GM19239 (cell line): Measurements from ENCODE around the gene PCCA.
"Not testable (repeated sequence)": the region's sequence is repeated elsewhere in the genome, so short reads cannot be mapped to it uniquely, and the experiment has no call there.

Source experiments
- DNase-seq: peaks from one replicate; pipeline ENCODE4 v3.0.0; 2011; ENCODE audit warnings: low spot score; ENCODE audit not compliant: insufficient read length
- FAIRE-seq: peaks from 2 replicates; lab custom pipeline; 2011; peaks lifted over from hg19 to GRCh38; lab: Jason Lieb, UNC

The PCCA gene

DNA sequence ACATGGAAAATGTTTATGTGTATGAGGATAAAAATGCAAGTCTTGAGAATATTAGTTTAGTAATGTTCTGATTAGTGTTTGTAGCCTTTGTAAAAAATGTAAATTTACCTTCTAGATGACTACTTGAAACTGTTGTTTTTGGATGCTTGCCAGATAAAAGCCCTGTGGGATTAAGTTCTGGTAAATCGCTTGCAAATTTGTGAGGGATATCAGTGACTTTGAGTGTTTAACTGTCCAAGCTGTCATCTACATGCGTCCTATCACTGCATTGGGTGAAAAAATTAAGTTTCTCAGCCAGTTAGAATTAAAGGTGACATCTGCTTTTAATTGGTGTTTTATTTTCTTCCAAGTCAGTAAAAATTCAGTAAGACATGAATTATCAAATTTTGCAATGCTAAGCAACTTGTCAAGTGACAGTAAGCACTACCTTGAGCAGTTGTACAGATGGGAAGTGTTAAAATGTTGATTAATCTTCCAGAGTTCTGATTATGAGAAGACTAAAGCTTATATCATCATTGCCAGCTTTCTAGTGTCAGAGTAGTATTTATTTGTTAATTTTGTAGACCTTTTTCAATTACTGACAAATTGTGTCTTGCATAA, 88.0 kb downstream of the PCCA start:
- DNase-seq = no peak
- FAIRE-seq = no peak

DNA sequence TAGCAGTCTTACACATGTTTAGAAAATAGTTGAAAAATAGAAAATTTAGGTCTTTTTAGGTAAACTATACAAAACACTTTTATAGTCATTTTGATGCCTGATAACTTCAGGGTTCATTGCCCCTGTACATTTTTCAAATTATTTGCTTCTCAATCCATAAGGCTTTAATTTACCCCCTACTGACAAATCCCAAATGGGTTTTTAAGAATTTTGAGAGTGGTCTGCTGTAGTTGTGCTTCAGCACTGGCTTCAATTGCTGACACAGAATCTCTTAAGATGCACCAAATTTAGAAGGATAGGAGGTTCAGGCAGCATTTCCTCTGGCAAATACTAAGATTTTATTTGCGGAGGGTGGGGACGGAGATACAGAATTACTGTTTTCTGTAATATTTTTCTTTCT, 89.4 kb downstream of the PCCA start:
- no peak for DNase-seq
- FAIRE-seq = no peak

DNA sequence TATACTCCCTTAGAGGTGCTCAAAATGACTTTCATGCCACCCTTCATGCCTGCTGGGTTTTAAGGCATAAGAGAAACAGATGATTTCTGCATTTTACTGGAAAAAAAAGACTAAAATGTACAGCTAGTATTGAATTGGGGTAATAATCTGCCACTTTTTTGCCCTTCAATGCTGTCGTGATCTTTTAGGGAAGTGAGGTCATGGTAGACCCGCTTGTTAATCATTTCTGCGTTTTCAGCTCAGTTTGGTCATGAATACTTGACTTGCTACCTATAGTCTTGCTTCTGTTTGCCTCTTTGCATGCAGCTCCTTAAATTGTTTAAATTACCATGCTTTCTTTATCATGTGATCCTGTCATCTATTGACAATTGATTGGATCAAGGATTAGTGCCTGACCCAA, 90.4 kb downstream of the PCCA start:
- no peak for DNase-seq
- FAIRE-seq = no peak

DNA sequence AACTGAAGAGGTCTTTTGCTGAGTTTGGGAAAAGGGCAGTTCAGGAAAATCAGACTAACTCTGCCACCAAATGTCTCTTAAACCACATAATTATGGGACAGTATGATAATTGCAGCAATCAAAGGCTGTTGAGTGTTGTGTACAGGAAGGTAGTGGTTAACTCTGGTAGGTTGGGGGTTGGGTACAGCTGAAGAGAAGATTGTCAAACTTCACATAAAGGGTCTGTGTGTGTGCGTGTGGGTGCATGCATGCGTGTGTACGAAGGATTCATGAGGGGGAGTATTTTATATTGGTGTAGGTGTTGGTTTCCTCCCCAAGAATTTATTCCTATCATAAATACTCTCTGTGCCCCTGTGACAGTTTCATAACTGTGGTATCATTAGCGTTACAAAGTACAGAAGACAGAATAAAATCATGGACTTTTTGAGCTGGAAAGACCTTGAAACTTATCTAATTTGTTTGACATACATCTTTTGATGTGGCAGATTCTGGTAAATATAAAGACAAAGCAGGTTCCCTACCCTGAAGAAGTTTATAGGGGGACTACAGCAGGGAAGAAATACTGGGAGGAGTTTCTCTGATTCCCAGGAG, 94.1 kb downstream of the PCCA start:
- FAIRE-seq = no peak
- no peak for DNase-seq

DNA sequence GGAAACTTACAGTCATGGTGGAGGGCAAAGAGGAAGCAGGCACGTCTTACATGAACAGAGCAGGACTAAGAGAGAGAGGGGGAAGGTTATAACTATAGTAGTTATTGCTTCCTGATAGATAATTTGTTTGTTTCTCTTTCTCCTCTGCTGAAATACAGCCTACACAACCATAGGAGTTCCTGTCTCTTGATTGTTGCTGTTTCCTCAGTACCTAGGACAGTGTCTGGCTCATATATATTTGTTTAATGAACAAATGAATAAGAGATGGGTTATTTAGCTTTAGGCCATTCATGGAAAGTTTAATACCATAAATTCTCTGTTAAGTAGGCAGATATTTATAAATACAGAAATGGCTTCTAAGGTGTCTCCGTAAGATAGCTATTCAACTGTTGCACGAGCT, 95.2 kb downstream of the PCCA start:
- FAIRE-seq = no peak
- DNase-seq = no peak

DNA sequence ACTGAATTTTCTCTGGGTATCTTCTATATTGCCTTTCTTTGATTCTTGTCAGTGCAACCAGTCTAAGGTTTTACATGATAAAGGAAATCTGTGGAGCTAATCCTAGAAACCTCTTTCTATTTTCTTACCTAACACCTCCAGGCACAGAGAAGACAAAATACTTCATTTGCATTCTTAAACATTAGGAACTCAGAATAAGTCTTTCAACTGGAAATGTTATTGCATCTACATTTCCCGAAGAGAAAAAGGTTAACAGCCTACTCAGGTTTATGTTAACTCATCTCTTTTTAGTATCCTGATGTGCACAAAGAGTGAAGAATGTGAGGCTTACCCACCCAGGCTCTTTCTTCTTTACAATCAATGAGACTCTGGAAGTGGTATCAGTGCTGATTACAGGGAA, 106.7 kb downstream of the PCCA start:
- FAIRE-seq (no peak), DNase-seq (no peak)

DNA sequence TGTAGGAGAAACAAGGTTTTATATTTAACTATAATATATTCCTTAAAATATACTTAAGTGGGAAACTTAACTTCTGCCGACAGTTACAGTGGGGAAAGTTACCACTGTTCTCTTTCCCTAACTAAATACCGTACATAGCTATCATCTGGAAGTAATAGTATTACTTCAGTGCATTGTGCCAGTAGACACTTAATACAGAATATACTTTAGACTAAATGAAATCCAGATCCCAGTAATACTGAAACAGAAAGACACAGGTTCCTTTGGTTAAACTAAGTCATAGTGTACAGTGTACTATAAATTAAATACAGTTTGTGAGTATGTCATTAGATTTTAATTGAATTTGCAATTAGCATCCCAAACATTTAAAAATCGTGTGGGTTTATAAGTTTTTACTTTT, 107.5 kb downstream of the PCCA start:
- DNase-seq = no peak
- no peak for FAIRE-seq

DNA sequence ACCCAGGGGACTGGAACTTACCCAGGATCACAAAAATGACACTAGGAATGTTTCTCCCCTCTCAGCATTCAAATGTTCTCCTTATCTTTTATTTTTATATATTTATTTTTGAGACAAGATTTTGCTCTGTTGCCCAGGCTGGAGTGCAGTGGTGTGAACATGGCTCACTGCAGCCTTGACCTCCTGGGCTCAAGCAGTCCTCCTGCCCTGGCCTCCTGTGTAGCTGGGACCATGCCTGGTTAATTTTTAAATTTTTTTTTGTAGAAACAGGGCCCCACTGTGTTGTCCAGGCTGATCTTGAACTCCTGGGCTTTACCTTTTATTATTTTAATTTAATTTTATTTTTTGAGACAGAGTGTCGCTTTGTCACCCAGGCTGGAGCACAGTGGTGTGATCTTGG, 108.2 kb downstream of the PCCA start:
- no peak for DNase-seq
- FAIRE-seq = no peak

DNA sequence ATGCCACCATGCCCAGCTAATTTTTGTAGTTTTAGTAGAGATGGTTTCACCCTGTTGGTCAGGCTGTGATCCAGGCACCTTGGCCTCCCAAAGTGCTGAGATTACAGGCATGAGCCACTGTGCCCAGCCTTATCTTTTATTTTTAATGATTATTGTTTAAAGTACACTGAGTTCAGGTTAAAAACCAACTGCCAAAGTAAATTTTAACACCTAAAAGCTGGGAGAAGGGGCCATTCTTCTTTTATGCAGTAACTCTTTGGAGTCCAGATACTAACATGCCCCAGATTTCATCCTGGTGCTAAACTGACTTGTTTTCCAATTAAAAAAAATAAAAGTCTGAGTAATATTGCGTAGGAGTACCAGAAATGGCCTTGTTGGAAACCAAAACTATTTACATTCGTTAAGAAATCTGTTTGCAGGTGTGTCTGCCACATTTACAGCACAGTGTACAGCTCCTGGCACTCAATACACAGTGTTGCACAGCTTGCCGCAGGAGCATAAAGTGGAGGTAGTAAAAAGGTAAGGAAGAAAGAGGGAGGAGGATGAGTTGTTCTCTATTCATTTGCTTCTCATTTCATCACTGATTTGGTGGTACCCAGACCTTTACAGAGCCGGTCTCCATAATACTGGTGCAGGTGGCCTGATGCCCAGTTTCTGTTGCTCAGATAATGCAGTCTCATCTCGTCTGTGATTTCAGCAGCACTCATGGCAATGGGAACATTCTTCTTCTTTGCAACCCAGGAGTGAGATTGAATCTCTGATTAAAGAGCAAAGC, 108.9 kb downstream of the PCCA start:
- DNase-seq (no peak), FAIRE-seq (no peak)

DNA sequence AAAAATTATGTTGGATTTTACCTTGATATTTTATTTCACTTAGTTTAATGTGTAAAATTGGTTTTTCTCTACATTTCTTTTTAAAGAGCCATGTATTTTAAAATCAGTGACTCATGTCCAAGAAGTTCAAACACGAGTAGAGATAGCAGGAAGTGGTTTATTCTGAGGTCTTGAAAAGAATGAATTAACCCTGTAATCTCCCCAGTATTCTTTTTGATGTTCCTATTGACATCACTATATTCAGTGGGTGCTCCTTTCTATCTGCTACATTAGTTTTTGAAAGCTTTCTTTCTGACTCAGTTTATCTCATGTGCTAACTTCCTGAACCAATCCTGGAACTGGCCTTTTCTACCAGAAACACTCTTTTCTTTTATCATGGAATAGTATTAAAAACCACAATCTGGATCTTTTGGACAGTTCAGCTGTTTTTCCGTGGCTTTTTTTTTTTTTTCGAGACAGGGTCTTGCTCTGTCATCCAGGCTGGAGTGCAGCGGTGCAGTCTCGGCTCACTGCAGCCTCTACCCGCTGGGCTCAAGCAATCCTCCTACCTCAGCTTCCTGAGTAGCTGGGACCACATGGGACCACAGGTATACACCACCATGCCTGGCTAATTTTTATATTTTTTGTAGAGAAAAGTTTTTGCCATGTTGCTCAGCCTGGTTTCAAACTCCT, 114.9 kb downstream of the PCCA start:
- DNase-seq (no peak), FAIRE-seq (no peak)

DNA sequence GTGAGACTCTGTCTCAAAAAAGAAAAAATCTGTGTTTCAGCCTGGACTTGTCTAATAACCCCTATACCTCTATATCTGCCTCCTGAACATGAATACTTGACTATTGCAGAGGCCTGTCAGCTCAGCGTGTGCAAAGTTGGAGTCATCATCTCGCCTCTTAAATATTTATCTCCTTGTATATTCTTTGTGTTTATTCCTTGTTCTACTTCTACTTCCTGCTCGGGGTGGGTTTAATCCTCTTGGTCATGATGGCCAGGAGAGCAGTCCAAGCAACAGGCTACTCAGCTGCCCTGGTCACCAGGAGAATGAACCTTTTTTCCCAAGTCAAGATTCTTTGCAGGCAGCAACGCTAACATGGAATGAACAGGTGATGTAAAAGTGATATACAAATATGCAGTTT, 119.1 kb downstream of the PCCA start:
- no peak for FAIRE-seq
- no peak for DNase-seq

DNA sequence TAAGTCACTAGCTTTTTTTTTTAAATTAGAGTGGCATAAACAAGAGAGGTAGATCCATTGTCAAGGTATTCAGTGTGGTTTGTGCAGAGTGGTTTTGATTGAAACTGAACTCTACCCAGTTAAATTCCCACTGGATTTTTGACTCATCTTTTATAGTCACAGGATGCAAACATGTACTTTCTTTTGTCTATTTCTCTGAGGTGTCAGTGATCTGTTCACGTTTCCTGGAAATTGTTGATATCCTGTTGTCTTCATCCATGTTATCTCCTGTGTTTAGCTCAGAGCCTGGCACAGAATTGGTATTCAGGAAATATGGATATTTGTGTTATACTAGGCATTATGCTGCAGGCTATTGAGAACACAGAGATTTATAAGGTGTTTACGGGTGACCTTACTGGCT, 119.7 kb downstream of the PCCA start:
- DNase-seq (no peak), FAIRE-seq (no peak)

DNA sequence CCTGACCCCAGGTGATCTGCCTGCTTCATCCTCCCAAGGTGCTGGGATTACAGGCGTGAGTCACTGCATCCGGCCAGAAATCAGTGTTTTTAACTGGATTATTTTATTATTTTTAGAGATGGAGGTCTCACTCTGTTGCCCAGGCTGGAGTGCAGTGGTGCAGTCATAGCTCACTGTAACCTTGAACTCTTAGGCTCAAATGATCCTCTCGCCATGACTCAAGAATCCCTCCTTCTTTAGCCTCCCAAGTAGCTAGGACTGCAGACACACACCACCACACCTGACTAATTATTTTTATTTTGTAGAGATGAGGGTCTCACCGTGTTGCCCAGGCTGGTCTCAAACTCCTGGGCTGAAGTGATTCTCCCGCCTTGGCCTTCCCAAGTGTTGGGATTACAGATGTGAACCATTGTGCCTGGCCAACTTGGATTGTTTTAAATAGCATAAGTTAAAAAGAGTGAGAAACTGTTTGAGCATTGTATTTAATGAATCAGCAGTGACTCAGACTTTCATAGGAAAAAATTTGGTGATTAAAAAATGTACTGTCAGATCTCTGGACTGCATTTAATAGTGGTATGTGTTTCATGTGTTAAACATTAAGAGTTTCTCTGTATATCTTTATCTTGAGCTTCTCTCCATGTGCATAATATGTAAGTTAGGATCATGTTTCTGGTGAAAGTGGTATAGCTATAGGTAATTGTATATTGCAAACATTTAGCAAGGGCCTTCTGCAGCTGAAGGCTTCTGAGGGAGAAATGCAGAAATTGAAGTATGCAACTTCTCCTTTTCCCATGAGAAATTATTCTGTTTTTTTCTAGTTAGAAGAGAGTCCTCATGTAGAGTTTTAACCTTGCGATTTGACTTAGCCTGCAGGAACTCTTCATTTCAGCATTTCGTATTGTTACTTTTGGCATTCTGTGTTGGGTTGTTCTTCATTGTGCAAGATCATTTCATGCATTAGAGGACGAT, 121.2 kb downstream of the PCCA start:
- no peak for DNase-seq
- no peak for FAIRE-seq

DNA sequence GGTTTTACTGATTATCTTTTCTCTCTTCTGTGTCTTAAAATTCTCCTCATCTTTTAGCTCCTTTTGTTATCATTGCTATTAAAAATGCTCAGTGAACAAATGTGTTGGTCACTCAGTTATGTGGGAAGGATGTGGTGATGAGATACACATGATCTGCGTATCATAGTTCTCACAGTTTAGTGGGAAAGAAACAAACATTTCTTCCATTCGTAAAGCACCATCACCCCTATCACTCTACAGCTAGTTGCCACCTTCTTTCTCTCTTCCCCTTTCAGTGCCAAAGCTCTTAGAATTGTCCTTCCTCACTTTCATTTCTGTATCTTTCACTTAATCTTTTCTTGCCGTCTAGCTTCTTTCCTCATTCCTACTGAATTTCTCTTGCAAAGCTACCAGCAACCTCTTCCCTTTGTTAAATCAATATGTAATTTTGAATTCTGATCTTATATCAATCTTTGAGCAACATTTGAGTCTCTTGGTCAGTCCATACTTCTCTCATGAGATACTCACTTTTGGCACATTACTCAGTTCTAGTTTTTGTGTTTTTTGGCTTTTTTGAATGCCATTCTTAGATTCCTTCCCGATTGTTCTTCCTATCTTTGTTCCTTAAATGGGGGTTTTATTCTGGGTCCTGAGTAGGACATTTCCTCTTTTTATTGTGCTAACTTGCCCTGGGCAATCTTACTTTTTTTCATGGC, 122.3 kb downstream of the PCCA start:
- FAIRE-seq (no peak), DNase-seq (no peak)

DNA sequence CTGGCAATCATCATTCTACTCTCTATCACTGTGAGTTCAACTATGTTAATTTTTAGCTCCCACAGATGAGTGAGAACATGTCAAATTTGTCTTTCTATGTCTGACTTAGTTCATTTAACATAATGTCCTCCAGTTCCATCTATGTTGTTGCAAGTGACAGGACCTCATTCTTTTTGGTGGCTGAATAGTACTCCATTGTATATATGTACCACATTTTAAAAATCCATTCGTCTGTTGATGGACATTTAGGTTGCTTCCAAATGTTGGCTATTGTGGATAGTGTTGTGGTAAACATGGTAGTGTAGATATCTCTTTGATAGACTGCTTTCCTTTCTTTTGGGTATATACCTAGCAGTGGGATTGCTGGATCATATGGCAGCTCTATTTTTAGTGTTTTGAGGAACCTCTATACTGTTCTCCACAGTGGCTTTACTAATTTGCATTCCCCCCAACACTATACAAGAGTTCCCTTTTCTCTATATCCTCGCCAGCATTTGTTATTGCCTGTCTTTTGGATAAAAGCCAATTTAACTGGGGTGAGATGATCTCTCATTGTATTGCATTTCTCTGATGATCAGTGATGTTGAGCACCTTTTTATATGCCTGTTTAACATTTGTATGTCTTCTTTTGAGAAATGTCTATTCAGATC, 124.1 kb downstream of the PCCA start:
- FAIRE-seq = peak; percentile 37
- no peak for DNase-seq

DNA sequence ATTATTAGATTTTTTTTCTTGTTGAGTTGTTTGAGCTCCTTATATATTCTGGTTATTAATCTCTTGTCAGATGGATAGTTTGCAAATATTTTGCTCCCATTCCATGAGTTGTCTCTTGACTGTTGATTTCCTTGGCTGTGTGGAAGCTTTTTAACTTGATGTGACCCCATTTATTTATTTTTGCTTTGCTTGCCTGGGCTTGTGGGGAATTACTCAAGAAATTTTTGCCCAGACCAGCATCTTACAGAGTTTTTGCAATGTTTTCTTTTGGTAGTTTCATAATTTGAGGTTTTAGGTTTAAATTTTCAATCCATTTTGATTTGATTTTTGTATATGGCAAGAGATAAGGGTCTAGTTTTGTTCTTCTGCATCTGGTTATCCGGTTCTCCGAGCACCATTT, 124.7 kb downstream of the PCCA start:
- DNase-seq (no peak), FAIRE-seq (no peak)

DNA sequence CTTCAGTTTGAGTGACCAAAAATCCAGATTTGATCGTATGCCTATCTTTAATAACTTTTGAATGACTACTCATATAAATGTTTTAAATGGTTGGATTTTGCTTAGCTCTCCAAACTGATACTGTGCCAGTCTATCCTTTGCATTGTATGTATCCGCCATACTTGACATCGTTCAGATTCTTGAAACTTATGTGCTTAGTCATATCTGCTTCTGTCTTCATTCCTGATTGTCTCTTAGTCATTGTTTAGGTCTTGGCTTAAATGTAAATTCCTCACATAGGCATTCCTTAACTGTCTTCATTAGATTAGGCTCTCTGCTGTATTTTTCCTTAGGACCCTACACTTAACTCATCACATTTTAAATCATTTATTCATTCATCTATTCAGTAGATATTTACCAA, 126.0 kb downstream of the PCCA start:
- no peak for DNase-seq
- FAIRE-seq = no peak

DNA sequence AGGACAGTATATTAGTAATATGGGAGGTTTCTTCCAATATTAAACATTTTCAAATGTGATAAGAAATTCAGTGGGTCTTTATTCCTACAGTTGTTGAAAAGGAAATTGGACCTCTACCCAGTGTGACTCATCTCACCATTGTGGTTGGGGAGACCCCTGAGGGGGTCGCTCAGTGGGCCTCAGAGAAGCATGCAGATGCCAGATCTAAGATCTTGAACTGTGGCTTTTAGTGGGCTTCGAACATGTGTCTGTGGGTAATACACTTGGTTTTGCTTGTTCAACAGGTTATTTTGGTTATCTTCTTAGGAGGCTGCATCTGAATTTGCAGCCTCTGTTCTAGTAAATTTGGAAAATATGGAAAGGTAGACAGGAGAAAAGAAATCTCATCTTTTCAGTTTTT, 132.3 kb downstream of the PCCA start:
- no peak for FAIRE-seq
- DNase-seq = no peak

DNA sequence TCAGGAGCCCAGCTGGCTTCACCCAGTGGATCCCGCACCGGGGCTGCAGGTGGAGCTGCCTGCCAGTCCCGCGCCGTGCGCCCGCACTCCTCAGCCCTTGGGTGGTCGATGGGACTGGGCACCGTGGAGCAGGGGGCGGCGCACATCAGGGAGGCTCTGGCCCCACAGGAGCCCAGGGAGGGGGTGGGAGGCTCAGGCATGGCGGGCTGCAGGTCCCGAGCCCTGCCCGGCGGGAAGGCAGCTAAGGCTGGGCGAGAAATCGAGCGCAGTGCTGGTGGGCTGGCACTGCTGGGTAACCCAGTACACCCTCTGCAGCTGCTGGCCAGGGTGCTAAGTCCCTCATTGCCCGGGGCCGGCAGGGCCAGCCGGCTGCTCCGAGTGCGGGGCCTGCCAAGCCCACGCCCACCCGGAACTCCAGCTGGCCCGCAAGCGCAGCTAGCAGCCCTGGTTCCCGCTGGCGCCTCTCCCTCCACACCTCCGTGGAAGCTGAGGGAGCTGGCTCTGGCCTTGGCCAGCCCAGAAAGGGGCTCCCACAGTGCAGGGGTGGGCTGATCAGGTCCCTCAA, 135.2 kb downstream of the PCCA start:
- DNase-seq, FAIRE-seq: not testable (repeated sequence)
